Pancreas (tissue), 10 donors: ENCODE data around the gene B3GNT4. TPM values are rescaled to one million over a fixed set of nuclear protein-coding genes. Genes with fewer than 3 reads are reported as not detected.

Experiments used
- ATAC-seq, 4 donors: fragments of 200-7000 bp; cut with Tn5 transposase; one replicate each; pipeline versions ENCODE4 v1.8.0 to v1.9.1; 2020; ENCODE audit warnings: mild to moderate bottlenecking in 4 of 4, moderate library complexity in 4 of 4
- DNase-seq, 6 donors: peaks; one replicate each; pipeline ENCODE4 v3.0.0-alpha.2; 2020
- FAIRE-seq: peaks from 2 replicates; lab custom pipeline; 2012; peaks lifted over from hg19 to GRCh38; lab: Jason Lieb, UNC
- H3K27ac ChIP-seq, 4 donors: fragments of 200-600 bp; sonication (generic); 1 replicate in 3 of 4; 2 replicates in 1 of 4; pipeline versions ENCODE4 v1.5.0 to v1.8.0; 2020
- H3K27me3 ChIP-seq, 4 donors: fragments of 200-600 bp; one replicate each; pipeline ENCODE4 v1.8.0; 2021
- H3K36me3 ChIP-seq, 3 donors: fragments of 200-600 bp; sonication (generic) in 1 of 3; one replicate each; pipeline versions ENCODE4 v1.5.0 to v1.8.0; 2020 to 2021
- H3K4me1 ChIP-seq, 3 donors: fragments of 200-600 bp; one replicate each; pipeline ENCODE4 v1.8.0; 2021
- H3K4me3 ChIP-seq, 4 donors: fragments of 200-600 bp; sonication (generic) in 2 of 4; one replicate each; pipeline versions ENCODE4 v1.5.0 to v1.8.0; 2020 to 2021
- H3K9me3 ChIP-seq, 4 donors: fragments of 200-600 bp; one replicate each; pipeline ENCODE4 v1.8.0; 2021
- CTCF ChIP-seq, 4 donors: fragments of 200-600 bp; sonication (generic) in 3 of 4; IDR thresholded peaks; one replicate each; pipeline versions ENCODE4 v1.5.0 to v1.8.0; 2021; ENCODE audit warnings: antibody characterized with exemption in 4 of 4
- WGBS, 2 donors: extraction: QIAGEN DNeasy Blood & Tissue Kit; methylation state at CpG; one replicate each; pipeline ENCODE4 v1.1.7; 2013; 5-methylcytosine and 5-hydroxymethylcytosine counted together
- intact Hi-C, 3 donors: fragments of 100-400 bp; cut with DNase I; formaldehyde crosslinking; loops; one replicate each; pipeline versions ENCODE4 v1.11.1 to v1.14.2; 2022
- polyA plus RNA-seq, 2 donors: library from polyadenylated mRNA; stranded (reverse); fragments of 200-250 nt; gene quantifications; one replicate each; pipeline ENCODE4 v1.2.3, GENCODE V29; 2013
- total RNA-seq, 6 donors: library from RNA; stranded (reverse); fragmentation: NEBNext Ultra II Directional in 4 of 6; extraction: Animal tissue kit (Norgen Biotek cat#: 25700) in 4 of 6; gene quantifications; one replicate each; pipeline versions ENCODE4 v1.2.1 to v1.2.4, GENCODE V29; 2021 to 2023
- donor health status: healthy with polysubstance abuse.
- donor health status: DM: no; HTN: no; CAD: no; lungs with moderate emphysema.
- donor health status: DM: no; HTN: no; CAD: no.
- donor health status: control.
- donor health status: control.
- donor health status: Bipolar disorder and iron deficiency.
- donor health status: DM: yes; HTN: yes; CAD: no.
- donor health status: DM: no; HTN: no; CAD: no.
- donor health status: DM: no; HTN: no; CAD: no.
- donor health status: DM: yes; HTN: yes; CAD: no.

B3GNT4 gene
- total and polyA plus RNA-seq, 8 donors: 0.06 to 0.61 (median 0.22) TPM; not detected in 2

GRCh38 chr12:122204167-122205052, 901 bp downstream of the B3GNT4 start:
- H3K36me3 ChIP-seq: peaks cover 0 to 24% (median 14%) of the 10 kb centered on the region in 3 donors
- H3K27me3 ChIP-seq: no peaks in the 10 kb centered on the region
- WGBS, 2 donors: 15 to 20% methylated on average over 47 to 71 of the region's 71 CpGs
- H3K27ac ChIP-seq: no peak overlapping the region
- peak overlapping the region; percentile 28 to 70 (median 44) for H3K4me3 ChIP-seq
- TF ChIP-seq CTCF (IDR thresholded peaks at IDR 0.05): no peak
- DNase-seq (peak in 2 of 6 donors; percentile 63 to 68), FAIRE-seq (no peak), ATAC-seq (peak in 3 of 4 donors; percentile 5 to 31 (median 22))
- no peaks in the 10 kb centered on the region for H3K9me3 ChIP-seq
- H3K4me1 ChIP-seq: peaks cover 0 to 7% (median 5%) of the 10 kb centered on the region in 3 donors
- intact Hi-C loops: loop anchor here in 1 of 3 donors (5.0 kb wide), 1 partner anchor 147 kb away; no protein-coding TSS in a partner anchor

GRCh38 chr12:122205053-122205925, 1.8 kb downstream of the B3GNT4 start:
- peaks cover 0 to 31% (median 14%) of the 10 kb centered on the region in 3 donors for H3K36me3 ChIP-seq
- no peak for TF ChIP-seq CTCF (IDR thresholded peaks at IDR 0.05)
- no peak overlapping the region for H3K27ac ChIP-seq
- no peak overlapping the region for H3K4me3 ChIP-seq
- no peak for ATAC-seq
- 47 to 54% methylated on average over 23 of the region's 23 CpGs for WGBS, 2 donors
- DNase-seq: no peak
- peaks cover 0 to 7% (median 5%) of the 10 kb centered on the region in 3 donors for H3K4me1 ChIP-seq
- H3K27me3 ChIP-seq: no peaks in the 10 kb centered on the region
- FAIRE-seq: no peak
- intact Hi-C loops: no loop called here
- no peaks in the 10 kb centered on the region for H3K9me3 ChIP-seq

GRCh38 chr12:122206111-122206881, 2.8 kb downstream of the B3GNT4 start:
- Histone ChIP-seq H3K27me3 (no peaks in the 10 kb centered on the region), H3K36me3 (peaks cover 2 to 36% (median 14%) of the 10 kb centered on the region in 3 donors), H3K4me3 (no peak overlapping the region), H3K27ac (no peak overlapping the region), H3K4me1 (peaks cover 0 to 7% (median 5%) of the 10 kb centered on the region in 3 donors), H3K9me3 (no peaks in the 10 kb centered on the region)
- peak in 1 of 6 donors; percentile 65 for DNase-seq
- WGBS, 2 donors: 50 to 65% methylated on average over 26 to 27 of the region's 27 CpGs
- no peak for ATAC-seq
- TF ChIP-seq CTCF (IDR thresholded peaks at IDR 0.05): no peak
- intact Hi-C loops: no loop called here
- no peak for FAIRE-seq

- WGBS, 2 donors: 84 to 86% methylated on average over 8 of the region's 8 CpGs
- peaks cover 6 to 42% (median 18%) of the 10 kb centered on the region in 3 donors for H3K36me3 ChIP-seq
- DNase-seq: peak in 1 of 6 donors; percentile 68
- no peak for ATAC-seq
- intact Hi-C loops: no loop called here
- no peak overlapping the region for H3K27ac ChIP-seq
- H3K9me3 ChIP-seq: no peaks in the 10 kb centered on the region
- no peak overlapping the region for H3K4me3 ChIP-seq
- TF ChIP-seq CTCF (IDR thresholded peaks at IDR 0.05): no peak
- H3K27me3 ChIP-seq: no peaks in the 10 kb centered on the region
- no peak for FAIRE-seq
- peaks cover 0 to 7% (median 5%) of the 10 kb centered on the region in 3 donors for H3K4me1 ChIP-seq
These were observed 3.5 kb downstream of the B3GNT4 start for GRCh38 chr12:122206976-122207375.
